Astrocyte (in vitro differentiated cells and primary cell): Measurements from ENCODE around the gene APC2. TPM values are rescaled to one million over a fixed set of nuclear protein-coding genes. Genes with fewer than 3 reads are reported as not detected.

Experiments used
- DNase-seq: peaks from one replicate; pipeline ENCODE4 v3.0.0-alpha.2; 2010; ENCODE audit warnings: low read depth
- FAIRE-seq: peaks from 2 replicates; lab custom pipeline; 2011; peaks lifted over from hg19 to GRCh38; lab: Jason Lieb, UNC
- H2AFZ ChIP-seq: 2 replicates; pipeline ENCODE4 v1.6.0; 2012; ENCODE audit warnings: low read depth, low read length, inconsistent platforms
- H3K27ac ChIP-seq: 2 replicates; pipeline ENCODE4 v1.5.1; 2011; ENCODE audit warnings: low read depth, low read length, inconsistent platforms
- H3K27me3 ChIP-seq: 2 replicates; pipeline ENCODE4 v1.6.0; 2011; ENCODE audit warnings: low read length, inconsistent platforms; ENCODE audit not compliant: insufficient read depth
- H3K36me3 ChIP-seq: 2 replicates; pipeline ENCODE4 v1.5.1; 2011; ENCODE audit warnings: low read length, inconsistent platforms; ENCODE audit not compliant: insufficient read depth
- H3K4me1 ChIP-seq: 2 replicates; pipeline ENCODE4 v1.5.1; 2011; ENCODE audit warnings: low read length, inconsistent platforms; ENCODE audit not compliant: insufficient read depth
- H3K4me2 ChIP-seq: 2 replicates; pipeline ENCODE4 v1.6.0; 2012; ENCODE audit warnings: low read length, inconsistent platforms
- H3K4me3 ChIP-seq: 2 replicates; pipeline ENCODE4 v1.5.1; 2011; ENCODE audit warnings: low read depth, mild to moderate bottlenecking, low read length, inconsistent platforms; ENCODE audit not compliant: insufficient read depth
- H3K79me2 ChIP-seq: 2 replicates; pipeline ENCODE4 v1.6.0; 2012; ENCODE audit warnings: mild to moderate bottlenecking, low read length, inconsistent platforms; ENCODE audit not compliant: insufficient read depth
- H3K9ac ChIP-seq: 2 replicates; pipeline ENCODE4 v1.6.0; 2012; ENCODE audit warnings: mild to moderate bottlenecking, low read length, inconsistent platforms
- H3K9me3 ChIP-seq: 2 replicates; pipeline ENCODE4 v1.5.1; 2012; ENCODE audit warnings: low read depth, mild to moderate bottlenecking, low read length, inconsistent platforms; ENCODE audit not compliant: insufficient read depth
- H4K20me1 ChIP-seq: 2 replicates; pipeline ENCODE4 v1.6.0; 2012; ENCODE audit warnings: low read length, inconsistent platforms; ENCODE audit not compliant: insufficient read depth
- H3K27ac Mint-ChIP-seq: one replicate; pipeline ENCODE4 v1.8.0; 2021; ENCODE audit warnings: mild to moderate bottlenecking, mixed read lengths; ENCODE audit not compliant: unreplicated experiment
- H3K27me3 Mint-ChIP-seq: one replicate; pipeline ENCODE4 v1.8.0; 2021; ENCODE audit warnings: low read depth, mixed read lengths; ENCODE audit not compliant: unreplicated experiment
- H3K36me3 Mint-ChIP-seq: one replicate; pipeline ENCODE4 v1.8.0; 2021; ENCODE audit warnings: low read depth, mixed read lengths; ENCODE audit not compliant: unreplicated experiment
- H3K4me1 Mint-ChIP-seq: one replicate; pipeline ENCODE4 v1.8.0; 2021; ENCODE audit warnings: low read depth, mixed read lengths; ENCODE audit not compliant: unreplicated experiment
- H3K4me3 Mint-ChIP-seq: one replicate; pipeline ENCODE4 v1.8.0; 2021; ENCODE audit warnings: mild to moderate bottlenecking, moderate library complexity, mixed read lengths; ENCODE audit not compliant: unreplicated experiment
- H3K9me3 Mint-ChIP-seq: one replicate; pipeline ENCODE4 v1.8.0; 2021; ENCODE audit warnings: mild to moderate bottlenecking, mixed read lengths; ENCODE audit not compliant: unreplicated experiment
- CTCF ChIP-seq: IDR thresholded peaks from 2 replicates; pipeline ENCODE4 v1.5.1; 2011; ENCODE audit warnings: low read depth, mild to moderate bottlenecking, inconsistent platforms, low read length, moderate library complexity; ENCODE audit not compliant: insufficient read depth
- EZH2 ChIP-seq: IDR thresholded peaks from 2 replicates; pipeline ENCODE4 v1.6.1; 2012; ENCODE audit warnings: mild to moderate bottlenecking, low read length, inconsistent platforms; ENCODE audit not compliant: insufficient read depth
- total RNA-seq: library from RNA; stranded (reverse); gene quantifications from 2 replicates; pipeline ENCODE4 v1.2.1, GENCODE V29; 2021

APC2 gene
- total RNA-seq, 1 donor from 2014 or later = 7.1 TPM

GRCh38 chr19:1426736-1427135, 23.2 kb upstream of the APC2 start:
- no peak overlapping the region for H3K4me2 ChIP-seq
- no peaks in the 10 kb centered on the region for H3K27me3 Mint-ChIP-seq
- no peaks in the 10 kb centered on the region for H3K4me1 Mint-ChIP-seq
- peaks cover 78% of the 10 kb centered on the region for H3K79me2 ChIP-seq
- H4K20me1 ChIP-seq = peaks cover 62% of the 10 kb centered on the region
- FAIRE-seq (no peak), DNase-seq (no peak)
- H3K36me3 Mint-ChIP-seq = peaks cover 3% of the 10 kb centered on the region
- H3K27me3 ChIP-seq = no peaks in the 10 kb centered on the region
- H3K9me3 ChIP-seq = no peaks in the 10 kb centered on the region
- no peak overlapping the region for H3K27ac ChIP-seq
- no peaks in the 10 kb centered on the region for H3K9me3 Mint-ChIP-seq
- TF ChIP-seq CTCF (no peak), EZH2 (no peak)
- no peak overlapping the region for H3K4me3 Mint-ChIP-seq
- no peak overlapping the region for H3K9ac ChIP-seq
- H2AFZ ChIP-seq = no peak overlapping the region
- peaks cover 12% of the 10 kb centered on the region for H3K36me3 ChIP-seq
- H3K27ac Mint-ChIP-seq = no peak overlapping the region
- H3K4me1 ChIP-seq = peaks cover 10% of the 10 kb centered on the region
- no peak overlapping the region for H3K4me3 ChIP-seq

GRCh38 chr19:1427221-1427920, 22.6 kb upstream of the APC2 start:
- FAIRE-seq = no peak
- Histone ChIP-seq H3K4me3 (no peak overlapping the region), H3K9me3 (no peaks in the 10 kb centered on the region), H3K4me1 (peaks cover 10% of the 10 kb centered on the region), H3K9ac (no peak overlapping the region), H3K27me3 (no peaks in the 10 kb centered on the region), H3K4me2 (no peak overlapping the region), H3K36me3 (peaks cover 11% of the 10 kb centered on the region), H2AFZ (no peak overlapping the region), H4K20me1 (peaks cover 58% of the 10 kb centered on the region), H3K27ac (no peak overlapping the region), H3K79me2 (peaks cover 78% of the 10 kb centered on the region)
- Mint-ChIP-seq H3K27ac (no peak overlapping the region), H3K4me1 (no peaks in the 10 kb centered on the region), H3K9me3 (no peaks in the 10 kb centered on the region), H3K27me3 (no peaks in the 10 kb centered on the region), H3K4me3 (no peak overlapping the region), H3K36me3 (peaks cover 3% of the 10 kb centered on the region)
- no peak for DNase-seq
- no peak for TF ChIP-seq EZH2
- no peak for TF ChIP-seq CTCF

- no peak overlapping the region for H3K9ac ChIP-seq
- no peak for TF ChIP-seq CTCF
- TF ChIP-seq EZH2 = no peak
- FAIRE-seq = no peak
- H2AFZ ChIP-seq = no peak overlapping the region
- peaks cover 68% of the 10 kb centered on the region for H3K79me2 ChIP-seq
- peaks cover 57% of the 10 kb centered on the region for H4K20me1 ChIP-seq
- H3K4me3 ChIP-seq = no peak overlapping the region
- H3K4me2 ChIP-seq = no peak overlapping the region
- peaks cover 10% of the 10 kb centered on the region for H3K4me1 ChIP-seq
- Mint-ChIP-seq H3K36me3 (peaks cover 6% of the 10 kb centered on the region), H3K4me3 (no peak overlapping the region), H3K27ac (no peak overlapping the region), H3K4me1 (no peaks in the 10 kb centered on the region), H3K9me3 (no peaks in the 10 kb centered on the region), H3K27me3 (no peaks in the 10 kb centered on the region)
- no peak for DNase-seq
- H3K27me3 ChIP-seq = no peaks in the 10 kb centered on the region
- no peaks in the 10 kb centered on the region for H3K9me3 ChIP-seq
- no peak overlapping the region for H3K27ac ChIP-seq
- peaks cover 7% of the 10 kb centered on the region for H3K36me3 ChIP-seq
These were observed 21.1 kb upstream of the APC2 start for GRCh38 chr19:1428738-1429391.
